ENCODE data around the gene DPP4. TPM values are rescaled to one million over a fixed set of nuclear protein-coding genes. Genes with fewer than 3 reads are reported as not detected.

DPP4 gene
- total and polyA plus RNA-seq, 2 of the 4 experiments (the other 2 are of a cell fraction) = 13.2 to 19.0 TPM

DNA sequence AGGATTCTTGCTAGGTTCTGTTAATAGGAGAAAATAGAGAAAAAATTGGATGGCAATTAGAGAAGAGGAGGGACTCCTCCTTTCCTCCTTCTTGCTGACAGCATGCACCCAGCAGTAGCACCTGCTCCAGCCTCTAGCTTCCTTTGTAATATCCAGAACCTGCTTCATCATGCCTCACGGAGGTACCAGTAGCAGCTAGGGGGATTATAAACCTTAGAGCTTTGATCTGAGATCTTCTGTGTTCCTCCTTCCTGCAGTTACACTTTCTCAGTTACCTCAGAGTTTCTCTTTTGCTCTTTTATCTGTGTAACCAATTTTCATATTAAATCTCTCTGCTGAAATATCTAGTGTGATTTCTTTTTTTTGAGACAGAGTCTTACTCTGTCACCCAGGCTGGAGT lies 16.6 kb downstream of the DPP4 start:
- Histone ChIP-seq H3K4me3 (ENCODE audit: insufficient read depth, low read depth, low read length) (no peak overlapping the region), H4K5ac (ENCODE audit: low read depth, low read length) (no peak overlapping the region), H3K4me2 (ENCODE audit: low read depth, low read length) (no peak overlapping the region), H3K27me3 (ENCODE audit: control insufficient read depth, insufficient read depth, low read length) (no peaks in the 10 kb centered on the region), H3K4me1 (ENCODE audit: control insufficient read depth, insufficient read depth, low read length) (peaks cover 3% of the 10 kb centered on the region; the same call in 1 of the 2 replicates), H2AK5ac (ENCODE audit: low read depth, low read length) (no peak overlapping the region), H3K9me1 (ENCODE audit: insufficient read depth, low read length) (no peaks in the 10 kb centered on the region), H2AFZ (replicated peaks; ENCODE audit: low read length, poor library complexity) (no peak overlapping the region), H3K9ac (ENCODE audit: low read depth, low read length) (no peak overlapping the region), H3K36me3 (ENCODE audit: control insufficient read depth, insufficient read depth, low read length) (peaks cover under 1% of the 10 kb centered on the region; the same call in 1 of the 2 replicates), H4K91ac (ENCODE audit: insufficient read depth, low read depth, low read length) (no peak overlapping the region), H3K14ac (replicated peaks; ENCODE audit: low read depth, low read length) (no peak overlapping the region), H4K8ac (ENCODE audit: low read depth in 2 of 2, low read length in 2 of 2) (no peak overlapping the region), H3K27ac (ENCODE audit: insufficient read depth, low read length) (no peak overlapping the region), H2BK20ac (ENCODE audit: low read depth, low read length) (no peak overlapping the region), H2BK5ac (ENCODE audit: low read depth, low read length, poor library complexity, severe bottlenecking) (no peak overlapping the region), H3K56ac (ENCODE audit: extremely low read depth, insufficient read depth, low read length) (no peak overlapping the region), H3K4ac (ENCODE audit: low read depth, low read length) (no peak overlapping the region), H2AK9ac (replicated peaks; ENCODE audit: low read depth, low read length, poor library complexity) (no peak overlapping the region), H3K18ac (ENCODE audit: low read depth, low read length) (no peak overlapping the region), H2BK120ac (ENCODE audit: low read depth, low read length) (no peak overlapping the region), H3K23ac (ENCODE audit: low read depth, low read length) (no peak overlapping the region), H2BK15ac (ENCODE audit: low read depth, low read length) (no peak overlapping the region), H3K79me1 (ENCODE audit: low read depth in 1 of 2, low read length in 2 of 2) (no peaks in the 10 kb centered on the region), H3K9me3 (ENCODE audit: control insufficient read depth, insufficient read depth, low read length) (peaks cover 9% of the 10 kb centered on the region), H4K20me1 (ENCODE audit: insufficient read depth, low read length) (no peaks in the 10 kb centered on the region)
- dilution Hi-C loops (cut with HindIII; ENCODE audit: low sequenced_read_pairs, unreplicated experiment) (no loop called here), intact Hi-C loops (cut with micrococcal nuclease) (no loop called here), in situ Hi-C loops (cut with MboI; ENCODE audit: low sequenced_read_pairs) (no loop called here)
- POLR2A ChIA-PET (ENCODE audit: unreplicated experiment) = no interaction called here
- TF ChIP-seq CHD1 (IDR thresholded peaks at IDR 0.05; ENCODE audit: low read depth, low read length) = no peak
- no peak for TF ChIP-seq RAD21 (IDR thresholded peaks at IDR 0.05; ENCODE audit: low read length)
- no peak for TF ChIP-seq RFX5 (IDR thresholded peaks at IDR 0.05; ENCODE audit: low read depth, low read length)
- TF ChIP-seq MAZ (IDR thresholded peaks at IDR 0.05; ENCODE audit: borderline replicate concordance, low read depth, low read length) = no peak
- no peak for TF ChIP-seq POLR2A (IDR thresholded peaks at IDR 0.05; ENCODE audit: low read depth, low read length)
- no peak for TF ChIP-seq USF2 (IDR thresholded peaks at IDR 0.05; ENCODE audit: low read depth, low read length)
- no peak for DNase-seq
- no CpG with 5 or more reads among the region's 1 CpG for WGBS, 2 experiments (ENCODE audit: extremely low coverage in 2 of 2, insufficient read length in 1 of 2)
- no TSS peak for BruUV-seq (replicated peaks)
- ATAC-seq (ENCODE audit: low read depth) = no peak
- CTCF ChIA-PET = no interaction called here
